ENCODE measurements around the gene NINJ2.
A peak's percentile ranks its signal among the peaks of the same experiment; 100 is the strongest.
"Not testable (repeated sequence)": the region's sequence is repeated elsewhere in the genome, so short reads cannot be mapped to it uniquely, and the experiment has no call there.

The NINJ2 gene, protein sequence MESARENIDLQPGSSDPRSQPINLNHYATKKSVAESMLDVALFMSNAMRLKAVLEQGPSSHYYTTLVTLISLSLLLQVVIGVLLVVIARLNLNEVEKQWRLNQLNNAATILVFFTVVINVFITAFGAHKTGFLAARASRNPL

GRCh38 chr12:663293-663871 lies at the start of gene NINJ2:
Gene NINJ2, minus strand, starts transcription at chr12:663445. Its CDS starts 85 bp downstream, at chr12:663360.
- DNase-seq = no peak

DNA sequence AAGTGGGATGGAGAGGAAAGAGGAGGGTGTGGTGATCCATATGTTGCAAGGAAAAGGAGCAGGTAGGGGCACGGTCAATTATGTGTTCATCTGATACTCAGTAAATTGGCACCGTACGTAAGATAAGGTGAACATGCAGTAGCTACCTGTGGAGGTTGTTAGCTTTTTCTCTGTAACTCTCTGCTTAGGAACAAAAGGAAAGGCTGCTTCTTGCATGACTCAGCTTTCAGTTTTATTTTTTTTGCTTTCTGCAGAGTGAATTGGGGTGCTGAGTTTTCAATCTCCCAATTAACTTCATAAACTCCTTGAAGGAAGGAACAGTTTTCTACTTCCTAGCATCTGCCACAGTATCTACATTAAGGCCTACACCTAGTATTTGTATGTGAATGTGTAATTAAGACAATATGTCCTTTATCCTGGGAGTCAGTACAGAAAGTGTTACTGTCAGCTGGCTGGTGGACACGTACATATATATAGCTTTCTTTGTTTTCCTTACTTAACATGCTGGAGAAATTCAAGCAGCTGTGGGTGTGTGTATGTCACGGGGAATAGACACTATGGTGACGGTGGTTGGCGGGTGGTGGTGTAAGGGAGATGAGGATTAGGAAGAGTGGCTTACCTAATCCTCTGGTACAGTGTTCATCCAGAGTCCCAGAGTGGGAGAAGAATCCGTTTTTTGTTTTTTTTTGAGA lies 49.1 kb upstream of the NINJ2 start:
- DNase-seq = peak; percentile 54

GRCh38 chr12:709455-710020 lies 46.3 kb upstream of the NINJ2 start:
- DNase-seq = no peak

GRCh38 chr12:708084-708483 lies 44.8 kb upstream of the NINJ2 start:
- DNase-seq = not testable (repeated sequence)

GRCh38 chr12:704516-705242 lies 41.4 kb upstream of the NINJ2 start:
- no peak for DNase-seq

- DNase-seq = no peak
Observed at GRCh38 chr12:701896-702539, 38.8 kb upstream of the NINJ2 start.

DNA sequence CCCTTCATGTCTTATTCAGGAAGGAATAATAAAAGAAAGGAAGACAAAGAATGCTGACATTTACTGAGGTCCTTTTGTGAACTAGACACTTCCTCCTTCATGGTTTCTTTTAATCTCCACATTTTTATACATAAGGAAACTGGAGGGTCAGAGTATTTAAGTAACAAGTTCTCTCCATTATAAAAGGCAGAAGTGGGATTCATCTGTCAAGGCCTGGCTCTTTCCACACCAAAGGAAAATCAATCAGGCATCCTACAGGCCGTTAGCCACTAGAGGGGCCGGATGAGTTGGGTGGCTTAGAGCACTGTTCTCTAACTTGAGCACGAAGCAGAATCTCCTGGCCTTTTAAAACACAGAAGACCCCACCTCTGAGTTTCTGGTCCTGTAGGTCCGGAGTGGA lies 36.8 kb upstream of the NINJ2 start:
- no peak for DNase-seq

DNA sequence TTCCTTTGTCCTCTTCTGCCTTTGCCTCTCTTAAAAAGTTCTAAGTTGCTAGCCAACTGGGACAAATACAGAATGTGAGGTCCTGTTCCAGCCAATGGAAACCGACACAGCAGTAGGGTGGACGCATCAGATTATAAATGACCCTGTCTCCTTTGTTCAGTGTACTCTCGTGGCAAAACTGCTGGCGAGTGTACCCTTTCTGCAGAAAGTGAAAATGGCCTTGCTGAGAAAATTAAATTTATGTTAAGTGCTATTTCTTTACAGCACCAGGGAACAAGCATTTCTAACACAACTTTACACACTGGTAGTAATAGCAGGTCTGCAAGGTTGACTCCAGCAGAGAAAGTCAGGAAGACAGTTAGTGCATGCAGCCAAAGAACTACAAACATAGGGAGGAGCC lies 35.0 kb upstream of the NINJ2 start:
- not testable (repeated sequence) for DNase-seq

DNA sequence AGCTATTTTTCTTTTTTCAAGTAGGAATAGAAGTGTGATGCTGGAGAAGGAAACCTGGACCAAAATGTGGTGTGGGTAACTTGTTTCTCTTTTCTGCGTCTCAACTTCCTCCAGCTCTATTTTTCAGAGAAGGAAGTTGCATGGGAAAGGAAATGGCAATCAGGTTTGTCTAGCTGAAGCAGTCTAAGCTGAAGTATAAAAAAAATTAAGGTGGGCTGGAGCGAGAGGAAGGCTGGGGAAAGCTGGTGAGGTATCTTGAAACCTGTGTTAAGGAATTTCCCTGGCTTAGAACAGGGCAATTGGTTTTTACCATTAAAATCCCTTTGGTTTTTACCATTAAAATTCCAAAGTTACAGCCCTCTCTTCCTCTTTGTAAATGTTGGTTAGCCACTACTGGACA lies 34.2 kb upstream of the NINJ2 start:
- no peak for DNase-seq

DNA sequence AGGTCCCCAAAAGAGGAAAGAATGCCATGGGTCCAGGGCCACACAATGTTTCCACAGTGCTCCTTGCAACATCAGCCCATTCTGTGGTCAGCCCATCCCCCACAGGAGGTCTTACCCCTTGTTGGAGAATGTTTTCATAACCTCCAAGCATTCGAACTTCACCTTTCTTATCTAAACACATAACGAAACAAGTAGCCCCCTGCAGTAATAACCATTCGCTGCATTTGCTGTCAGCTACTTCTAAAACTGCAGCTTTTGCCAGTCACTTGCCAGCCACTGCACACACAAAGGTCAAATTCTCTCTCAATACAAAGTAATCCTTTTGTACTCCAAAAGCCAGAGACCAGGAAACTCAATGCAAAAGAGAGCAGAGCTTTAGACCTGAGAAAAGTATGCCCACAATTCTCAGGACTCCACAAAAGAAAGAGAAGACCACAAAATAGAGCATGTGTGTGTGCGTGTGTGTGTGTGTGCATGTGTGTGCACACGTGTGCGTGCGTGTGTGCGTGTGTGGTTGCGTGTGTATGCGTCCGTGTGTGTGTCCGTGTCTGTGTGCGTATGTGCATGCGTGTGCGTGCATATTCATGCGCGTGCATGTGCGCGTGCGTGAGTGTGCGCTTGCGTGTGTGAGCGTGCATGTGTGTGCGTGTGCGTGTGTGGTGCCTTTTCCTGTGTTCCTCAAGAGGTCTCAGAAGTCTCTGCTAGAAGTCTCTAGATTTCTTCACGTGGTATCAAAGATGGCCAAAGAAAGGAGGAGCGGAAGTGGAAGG lies 31.7 kb upstream of the NINJ2 start:
- DNase-seq = no peak

GRCh38 chr12:693934-694533 lies 30.8 kb upstream of the NINJ2 start:
- no peak for DNase-seq

- no peak for DNase-seq
Observed at GRCh38 chr12:692274-692673, 29.0 kb upstream of the NINJ2 start.

GRCh38 chr12:690466-690865 lies 27.2 kb upstream of the NINJ2 start:
- no peak for DNase-seq

- no peak for DNase-seq
Observed at GRCh38 chr12:685388-685787, 22.1 kb upstream of the NINJ2 start.

DNA sequence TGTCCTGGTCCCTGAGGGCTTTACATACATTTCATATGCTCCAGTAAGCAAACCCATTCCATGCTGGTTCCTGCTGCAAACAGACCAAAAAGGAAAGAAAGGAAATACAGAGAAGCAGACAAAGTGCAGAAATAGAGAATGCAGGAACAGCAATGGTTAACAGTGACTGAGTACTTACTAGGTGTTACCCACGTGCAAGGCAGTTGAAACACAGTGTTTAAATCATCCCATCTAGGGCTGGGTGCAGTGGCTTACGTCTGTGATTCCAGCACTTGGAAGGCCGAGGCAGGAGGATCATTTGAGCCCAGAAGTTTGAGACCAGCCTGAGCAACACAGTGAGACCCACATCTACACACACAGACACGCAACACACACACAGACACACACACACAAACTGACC lies 21.2 kb upstream of the NINJ2 start:
- no peak for DNase-seq

GRCh38 chr12:681568-682256 lies 18.5 kb upstream of the NINJ2 start:
- no peak for DNase-seq

DNA sequence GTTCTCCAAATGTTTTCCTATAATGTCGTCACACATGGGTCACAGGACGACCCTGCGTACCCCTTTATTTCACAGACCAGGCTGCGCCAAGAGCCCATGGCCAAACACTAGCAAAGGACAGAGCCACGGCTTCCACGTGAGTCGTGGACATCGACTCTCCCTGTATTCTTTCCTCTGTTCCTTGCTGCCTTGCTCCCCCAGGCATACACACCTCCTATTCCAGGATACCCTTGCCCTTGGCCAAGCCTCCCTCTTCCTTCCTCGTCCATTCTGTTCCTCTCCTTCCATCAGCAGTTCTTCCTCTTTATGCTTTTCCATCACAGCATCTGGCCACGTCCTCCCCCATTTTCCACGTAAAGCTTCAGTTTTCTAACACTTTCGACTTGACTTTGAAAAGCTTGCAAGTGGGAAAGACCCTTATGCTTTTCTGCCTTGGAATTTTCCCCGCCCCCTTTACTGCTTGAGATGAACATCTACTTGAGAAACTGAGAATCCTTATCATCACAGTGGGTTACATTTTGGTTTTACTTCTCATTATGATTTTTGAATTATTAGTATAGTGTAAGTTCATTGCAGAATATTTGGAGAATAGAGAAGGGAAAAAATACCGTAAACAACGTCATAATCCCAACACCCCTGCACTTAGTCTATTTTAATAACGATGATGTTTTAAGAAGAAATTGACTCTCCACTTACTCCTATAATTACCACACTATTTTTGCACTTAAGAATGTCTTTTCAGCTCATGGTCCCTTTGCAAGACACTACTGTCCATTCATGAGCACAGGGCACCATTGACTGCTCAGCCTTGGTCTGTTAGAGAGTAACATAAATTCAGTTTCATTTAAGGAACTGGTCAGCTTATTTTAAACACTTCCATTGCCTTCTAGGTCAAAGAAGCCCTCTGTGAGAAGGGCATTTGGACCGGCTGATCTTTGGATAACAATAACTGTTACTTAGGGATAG lies 15.8 kb upstream of the NINJ2 start:
- no peak for DNase-seq

GRCh38 chr12:675562-675961 lies 12.3 kb upstream of the NINJ2 start:
- no peak for DNase-seq

DNA sequence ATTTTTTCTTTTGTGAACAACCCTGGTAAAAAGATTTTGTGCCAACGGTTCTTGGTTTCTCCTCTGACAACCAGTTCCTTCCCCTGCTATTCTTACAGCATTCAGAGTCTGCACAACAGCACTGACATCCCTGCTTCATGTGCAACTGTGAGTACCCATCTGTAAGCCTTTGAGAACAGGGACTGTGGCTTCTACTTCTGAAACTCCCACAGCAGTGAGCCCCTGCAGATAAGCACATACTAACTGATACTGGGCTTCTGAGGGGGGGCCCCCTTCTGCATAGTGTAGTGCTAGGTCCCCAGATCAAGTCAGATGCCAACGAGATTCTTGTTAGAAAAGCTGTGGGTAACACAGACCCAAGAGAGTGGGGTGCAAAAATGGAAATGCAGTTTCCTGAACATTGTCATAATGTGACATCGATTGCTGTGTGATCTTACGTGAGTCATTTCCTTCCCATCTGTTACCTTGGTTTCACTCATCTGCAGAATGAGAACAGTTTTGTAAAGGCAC lies 11.1 kb upstream of the NINJ2 start:
- DNase-seq = no peak

GRCh38 chr12:673849-674248 lies 10.6 kb upstream of the NINJ2 start:
- no peak for DNase-seq

Data from left hindlimb (tissue), 1 donor.